HEK293 (cell line): ENCODE data around the gene UGT1A4.

Source experiments
- CTCF ChIA-PET: fragments of 350-600 bp; formaldehyde crosslinking; extraction: SDS; loops from one replicate; lab custom pipeline; 2021; ENCODE audit warnings: antibody characterized with exemption; lab: Yijun Ruan, JAX
- POLR2A ChIA-PET: fragments of 300-600 bp; formaldehyde crosslinking; extraction: SDS; loops from one replicate; lab custom pipeline; 2020; ENCODE audit warnings: antibody characterized with exemption, inconsistent platforms; lab: Yijun Ruan, JAX
- H3K27ac ChIP-seq: fragments of 200-500 bp; sonication (Bioruptor generic); 2 replicates; pipeline ENCODE4 v1.5.1; 2014; ENCODE audit warnings: low read depth, low read length, control low read depth, inconsistent platforms; ENCODE audit errors: extremely low read depth
- H3K36me3 ChIP-seq, 2 experiments: fragments of 200-500 bp in 1 of 2; sonication (Bioruptor generic) in 1 of 2; 1 replicate in 1 of 2; 2 replicates in 1 of 2; pipeline ENCODE4 v1.5.1; 2014 to 2017; ENCODE audit warnings: inconsistent platforms in 2 of 2, low read length in 2 of 2; ENCODE audit not compliant: control insufficient read depth in 2 of 2, insufficient read depth in 1 of 2
- H3K4me1 ChIP-seq: fragments of 200-500 bp; sonication (Bioruptor generic); 2 replicates; pipeline ENCODE4 v1.5.1; 2014; ENCODE audit warnings: mild to moderate bottlenecking, low read length, inconsistent platforms; ENCODE audit not compliant: control insufficient read depth, insufficient read depth
- H3K4me3 ChIP-seq: 2 replicates; pipeline ENCODE4 v1.5.1; 2011; ENCODE audit warnings: low read depth, mild to moderate bottlenecking, control low read depth, low read length, moderate library complexity
- H3K9me3 ChIP-seq: fragments of 200-500 bp; sonication (Bioruptor generic); 2 replicates; pipeline ENCODE4 v1.5.1; 2014; ENCODE audit warnings: low read depth, low read length, inconsistent platforms; ENCODE audit not compliant: control insufficient read depth, insufficient read depth
- INSM2 ChIP-seq: fragments of 450-650 bp; formaldehyde crosslinking; IDR thresholded peaks from 2 replicates; pipeline ENCODE4 v1.5.1; 2016; ENCODE audit warnings: missing biosample characterization, missing genetic modification characterization
- OSR2 ChIP-seq: fragments of 450-650 bp; formaldehyde crosslinking; IDR thresholded peaks from 2 replicates; pipeline ENCODE4 v1.5.1; 2016; ENCODE audit warnings: missing biosample characterization, missing genetic modification characterization
- REST ChIP-seq: fragments of 450-650 bp; formaldehyde crosslinking; IDR thresholded peaks from 2 replicates; pipeline ENCODE4 v1.5.1; 2016; ENCODE audit warnings: missing biosample characterization, missing genetic modification characterization
- TCF7L2 ChIP-seq: IDR thresholded peaks from 2 replicates; pipeline ENCODE4 v1.6.1; 2011; ENCODE audit warnings: low read depth, mild to moderate bottlenecking, inconsistent platforms, low read length, moderate library complexity, borderline replicate concordance
- ZBTB20 ChIP-seq: fragments of 450-650 bp; formaldehyde crosslinking; IDR thresholded peaks from 2 replicates; pipeline ENCODE4 v1.5.1; 2016; ENCODE audit warnings: missing biosample characterization, missing genetic modification characterization
- ZBTB48 ChIP-seq: fragments of 450-650 bp; formaldehyde crosslinking; IDR thresholded peaks from 2 replicates; pipeline ENCODE4 v1.5.1; 2016; ENCODE audit warnings: missing biosample characterization, missing genetic modification characterization
- ZBTB49 ChIP-seq: fragments of 450-650 bp; formaldehyde crosslinking; IDR thresholded peaks from 2 replicates; pipeline ENCODE4 v1.5.1; 2016; ENCODE audit warnings: missing biosample characterization, missing genetic modification characterization, low read depth
- ZNF155 ChIP-seq: fragments of 450-650 bp; formaldehyde crosslinking; IDR thresholded peaks from 2 replicates; pipeline ENCODE4 v1.5.1; 2016; ENCODE audit warnings: missing biosample characterization, missing genetic modification characterization
- ZNF174 ChIP-seq: fragments of 450-650 bp; formaldehyde crosslinking; IDR thresholded peaks from 2 replicates; pipeline ENCODE4 v1.5.0; 2017; ENCODE audit warnings: missing biosample characterization, mild to moderate bottlenecking, missing genetic modification characterization
- ZNF221 ChIP-seq: fragments of 450-650 bp; formaldehyde crosslinking; IDR thresholded peaks from 2 replicates; pipeline ENCODE4 v1.5.1; 2017; ENCODE audit warnings: missing biosample characterization, missing genetic modification characterization, borderline replicate concordance
- ZNF239 ChIP-seq: fragments of 450-650 bp; formaldehyde crosslinking; IDR thresholded peaks from 2 replicates; pipeline ENCODE4 v1.5.1; 2016; ENCODE audit warnings: missing biosample characterization, missing genetic modification characterization
- ZNF274 ChIP-seq, 2 experiments: fragments of 200-500 bp in 1 of 2; fragments of 450-650 bp in 1 of 2; sonication (Bioruptor generic) in 1 of 2; formaldehyde crosslinking in 1 of 2; IDR thresholded peaks; 2 replicates each; pipeline versions ENCODE4 v1.5.1 to v1.6.1; 2014 to 2016; ENCODE audit warnings: borderline replicate concordance in 1 of 2, inconsistent platforms in 1 of 2, low read length in 1 of 2, missing biosample characterization in 1 of 2, missing genetic modification characterization in 1 of 2
- ZNF292 ChIP-seq: fragments of 450-650 bp; formaldehyde crosslinking; IDR thresholded peaks from 2 replicates; pipeline ENCODE4 v1.5.1; 2016; ENCODE audit warnings: low read depth, missing biosample characterization, missing genetic modification characterization, borderline replicate concordance
- ZNF37A ChIP-seq: fragments of 450-650 bp; IDR thresholded peaks from 2 replicates; pipeline ENCODE4 v1.5.1; 2018; ENCODE audit warnings: missing biosample characterization, missing genetic modification characterization
- ZNF549 ChIP-seq: fragments of 450-650 bp; IDR thresholded peaks from 2 replicates; pipeline ENCODE4 v1.5.1; 2018; ENCODE audit warnings: missing biosample characterization, missing genetic modification characterization, mild to moderate bottlenecking, inconsistent platforms, moderate library complexity
- ZNF560 ChIP-seq: fragments of 450-650 bp; formaldehyde crosslinking; IDR thresholded peaks from 2 replicates; pipeline ENCODE4 v1.5.1; 2017; ENCODE audit warnings: missing biosample characterization, missing genetic modification characterization, borderline replicate concordance
- ZNF677 ChIP-seq: fragments of 450-650 bp; IDR thresholded peaks from 2 replicates; pipeline ENCODE4 v1.5.0; 2018; ENCODE audit warnings: missing biosample characterization, mild to moderate bottlenecking, missing genetic modification characterization, moderate library complexity
- ZNF843 ChIP-seq: fragments of 450-650 bp; formaldehyde crosslinking; IDR thresholded peaks from 2 replicates; pipeline ENCODE4 v1.5.1; 2016; ENCODE audit warnings: missing biosample characterization, missing genetic modification characterization
- ZSCAN23 ChIP-seq: fragments of 450-650 bp; formaldehyde crosslinking; IDR thresholded peaks from 2 replicates; pipeline ENCODE4 v1.5.1; 2016; ENCODE audit warnings: missing biosample characterization, missing genetic modification characterization

UGT1A4 gene

GRCh38 chr2:233807215-233807865 lies 88.8 kb downstream of the UGT1A4 start:
- ChIA-PET CTCF (interaction anchor here (0.6 to 1.4 kb wide), 2 partner anchors 11 to 1240 kb away, joined by 3 to 4 read pairs; no protein-coding TSS in a partner anchor), POLR2A (no interaction called here)
- Histone ChIP-seq H3K4me1 (no peaks in the 10 kb centered on the region), H3K4me3 (no peak overlapping the region), H3K36me3 (no peaks in the 10 kb centered on the region), H3K27ac (no peak overlapping the region), H3K9me3 (no peaks in the 10 kb centered on the region)
- TF ChIP-seq ZBTB48 (no peak), ZSCAN23 (tag by site-specific recombination) (no peak), ZNF221 (tag by site-specific recombination) (no peak), ZNF292 (tag by site-specific recombination) (no peak), ZNF155 (no peak), TCF7L2 (no peak), ZNF677 (tag by site-specific recombination) (no peak), ZBTB49 (no peak), REST (tag by site-specific recombination) (no peak), ZBTB20 (tag by site-specific recombination) (no peak), ZNF37A (tag by site-specific recombination) (no peak)

DNA sequence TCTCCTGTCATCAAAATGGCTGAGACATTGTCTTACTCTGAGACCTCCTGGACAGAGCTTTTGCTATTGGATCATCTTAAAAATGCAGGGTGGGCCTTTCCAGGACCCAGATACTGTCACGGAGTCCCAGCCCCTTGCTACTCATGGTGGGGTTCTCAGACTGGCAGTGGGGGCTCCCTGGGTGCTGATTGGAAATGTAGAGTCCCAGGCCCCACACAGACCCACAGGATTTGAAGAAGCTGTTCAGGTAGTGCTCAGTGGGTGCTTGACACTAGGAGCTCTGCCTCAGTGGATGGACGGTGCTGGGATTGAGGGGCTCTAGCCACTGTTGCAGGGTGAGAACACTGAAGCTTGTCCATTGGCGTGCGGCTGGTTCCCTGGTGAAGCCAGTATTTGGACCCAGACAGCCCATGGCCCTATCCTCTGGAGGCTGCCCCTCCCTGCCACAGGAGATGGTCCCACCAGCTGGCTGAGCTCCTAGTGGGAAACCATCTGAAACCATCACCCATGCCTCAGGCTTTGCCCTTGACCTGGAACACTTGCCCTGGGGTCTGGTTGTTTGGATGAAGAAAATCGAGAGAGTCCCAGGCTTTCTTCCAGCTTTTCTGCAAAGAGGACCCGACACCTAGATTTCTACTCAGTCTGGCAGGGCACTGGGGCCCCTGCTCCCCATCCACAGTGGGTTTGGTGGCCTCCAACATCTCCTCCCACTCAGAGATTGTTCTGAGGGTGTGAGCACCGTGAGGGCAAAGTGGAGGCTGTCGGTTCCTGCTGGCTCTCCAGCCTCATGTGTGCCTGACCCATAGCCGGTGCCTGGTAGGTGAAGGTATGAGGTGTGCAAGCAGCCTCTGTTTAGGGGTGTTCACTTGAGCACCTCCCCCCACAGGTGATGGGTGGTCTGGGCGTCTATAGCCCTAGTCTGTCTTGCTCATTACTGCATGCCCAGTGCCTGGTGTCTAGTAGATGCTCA lies 89.7 kb downstream of the UGT1A4 start:
- TF ChIP-seq ZNF843 (no peak), ZNF274 (IDR thresholded peaks at IDR 0.05; ENCODE audit: low read length) (no peak), ZNF274 (tag by site-specific recombination; IDR thresholded peaks at IDR 0.05; ENCODE audit: borderline replicate concordance) (no peak), ZNF560 (tag by site-specific recombination) (no peak), OSR2 (tag by site-specific recombination) (no peak), ZNF239 (no peak), ZNF549 (tag by site-specific recombination) (no peak), ZNF174 (no peak), INSM2 (tag by site-specific recombination) (no peak)
- no peaks in the 10 kb centered on the region for H3K36me3 ChIP-seq
- H3K4me3 ChIP-seq = no peak overlapping the region
- ChIA-PET POLR2A (no interaction called here), CTCF (no interaction called here)
- no peaks in the 10 kb centered on the region for H3K4me1 ChIP-seq
- H3K27ac ChIP-seq = no peak overlapping the region
- H3K9me3 ChIP-seq = no peaks in the 10 kb centered on the region
